ENCODE data around the gene NECTIN4.
A peak's percentile ranks its signal among the peaks of the same experiment; 100 is the strongest.

The NECTIN4 gene

DNA sequence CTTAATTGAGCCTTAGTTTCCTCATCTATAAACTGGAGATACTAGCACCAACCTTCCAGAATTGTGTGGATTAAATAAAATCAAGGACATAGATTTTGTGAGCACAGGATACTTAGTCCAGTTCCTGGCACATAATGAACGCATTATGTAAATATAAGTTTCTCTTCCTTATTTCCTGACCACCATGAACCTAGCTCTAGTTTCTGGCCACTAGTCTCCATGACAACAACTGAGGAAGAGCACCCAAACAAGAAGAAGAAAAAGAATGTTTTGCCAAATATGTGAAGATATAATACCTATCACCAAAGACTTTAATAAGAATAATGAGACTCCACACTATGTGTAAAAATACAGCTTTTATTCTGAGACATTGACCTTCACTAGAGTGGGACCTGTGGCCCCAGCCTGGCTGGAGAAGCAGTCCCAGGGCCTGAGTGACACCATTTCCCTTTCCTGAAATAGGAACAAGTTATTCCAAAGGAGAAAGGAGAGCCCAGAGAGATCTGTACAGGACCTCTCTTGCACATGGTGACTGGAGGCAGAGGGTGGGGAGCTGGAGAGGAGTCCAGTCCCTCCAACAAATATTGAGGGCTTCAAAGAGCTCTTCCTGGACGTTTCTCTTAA lies 42.6 kb downstream of the NECTIN4 start:
- TF ChIP-seq, protein P1, sequence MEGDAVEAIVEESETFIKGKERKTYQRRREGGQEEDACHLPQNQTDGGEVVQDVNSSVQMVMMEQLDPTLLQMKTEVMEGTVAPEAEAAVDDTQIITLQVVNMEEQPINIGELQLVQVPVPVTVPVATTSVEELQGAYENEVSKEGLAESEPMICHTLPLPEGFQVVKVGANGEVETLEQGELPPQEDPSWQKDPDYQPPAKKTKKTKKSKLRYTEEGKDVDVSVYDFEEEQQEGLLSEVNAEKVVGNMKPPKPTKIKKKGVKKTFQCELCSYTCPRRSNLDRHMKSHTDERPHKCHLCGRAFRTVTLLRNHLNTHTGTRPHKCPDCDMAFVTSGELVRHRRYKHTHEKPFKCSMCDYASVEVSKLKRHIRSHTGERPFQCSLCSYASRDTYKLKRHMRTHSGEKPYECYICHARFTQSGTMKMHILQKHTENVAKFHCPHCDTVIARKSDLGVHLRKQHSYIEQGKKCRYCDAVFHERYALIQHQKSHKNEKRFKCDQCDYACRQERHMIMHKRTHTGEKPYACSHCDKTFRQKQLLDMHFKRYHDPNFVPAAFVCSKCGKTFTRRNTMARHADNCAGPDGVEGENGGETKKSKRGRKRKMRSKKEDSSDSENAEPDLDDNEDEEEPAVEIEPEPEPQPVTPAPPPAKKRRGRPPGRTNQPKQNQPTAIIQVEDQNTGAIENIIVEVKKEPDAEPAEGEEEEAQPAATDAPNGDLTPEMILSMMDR (IDR thresholded peaks at IDR 0.05) = no peak
- no peak for TF ChIP-seq ZFX (IDR thresholded peaks at IDR 0.05; ENCODE audit: borderline replicate concordance)
- peak overlapping the region; percentile 95 for H3K27ac ChIP-seq

DNA sequence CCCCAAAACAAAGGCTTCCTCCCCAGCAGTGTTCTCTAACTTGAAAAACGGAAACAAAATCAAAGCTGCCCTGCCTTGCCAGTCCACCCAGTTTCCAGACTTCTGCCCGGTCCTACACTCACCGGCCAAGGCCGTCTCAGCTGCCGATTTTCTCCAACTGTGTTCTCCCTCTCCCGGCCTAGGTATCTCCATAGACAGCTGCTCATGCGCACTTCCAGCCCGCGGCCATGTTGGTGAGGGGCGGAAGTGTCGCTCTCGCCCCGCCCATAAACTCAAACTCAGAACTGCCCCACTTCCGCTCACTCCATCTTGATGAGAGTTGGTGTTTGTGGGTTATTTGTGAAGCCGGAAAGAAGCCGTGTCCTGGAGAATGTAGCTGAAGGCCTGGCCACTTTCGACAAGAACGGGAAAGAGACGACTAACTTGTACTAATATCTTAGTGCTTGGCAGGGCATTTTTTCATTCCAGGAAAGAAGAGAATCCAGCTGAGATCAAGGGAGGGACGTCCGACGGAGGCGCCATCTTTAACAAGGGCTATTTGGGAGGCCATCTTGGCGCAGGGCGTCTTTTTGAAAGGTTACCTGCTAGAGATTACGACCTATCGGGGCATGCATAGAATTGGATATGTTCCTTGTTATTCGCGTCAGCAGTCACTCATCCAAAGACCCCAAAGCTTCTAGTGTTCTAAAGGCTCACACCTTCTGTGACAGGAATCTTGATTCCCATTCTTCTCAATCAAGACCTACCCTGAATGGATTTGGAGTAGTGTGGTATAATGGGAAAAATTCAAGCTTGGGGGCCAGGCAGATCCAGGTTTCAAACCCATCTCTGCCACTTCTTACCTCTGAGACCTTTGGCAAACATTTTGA lies 43.4 kb downstream of the NECTIN4 start, which contains the start of gene USF1:
Gene USF1, minus strand, starts transcription at position 242 of the 869 bp plus-strand sequence. CDS start 2,702 bp downstream, outside the sequence.
- TF ChIP-seq, protein P1 (IDR thresholded peaks at IDR 0.05) = no peak
- TF ChIP-seq ZFX (IDR thresholded peaks at IDR 0.05; ENCODE audit: borderline replicate concordance) = no peak

DNA sequence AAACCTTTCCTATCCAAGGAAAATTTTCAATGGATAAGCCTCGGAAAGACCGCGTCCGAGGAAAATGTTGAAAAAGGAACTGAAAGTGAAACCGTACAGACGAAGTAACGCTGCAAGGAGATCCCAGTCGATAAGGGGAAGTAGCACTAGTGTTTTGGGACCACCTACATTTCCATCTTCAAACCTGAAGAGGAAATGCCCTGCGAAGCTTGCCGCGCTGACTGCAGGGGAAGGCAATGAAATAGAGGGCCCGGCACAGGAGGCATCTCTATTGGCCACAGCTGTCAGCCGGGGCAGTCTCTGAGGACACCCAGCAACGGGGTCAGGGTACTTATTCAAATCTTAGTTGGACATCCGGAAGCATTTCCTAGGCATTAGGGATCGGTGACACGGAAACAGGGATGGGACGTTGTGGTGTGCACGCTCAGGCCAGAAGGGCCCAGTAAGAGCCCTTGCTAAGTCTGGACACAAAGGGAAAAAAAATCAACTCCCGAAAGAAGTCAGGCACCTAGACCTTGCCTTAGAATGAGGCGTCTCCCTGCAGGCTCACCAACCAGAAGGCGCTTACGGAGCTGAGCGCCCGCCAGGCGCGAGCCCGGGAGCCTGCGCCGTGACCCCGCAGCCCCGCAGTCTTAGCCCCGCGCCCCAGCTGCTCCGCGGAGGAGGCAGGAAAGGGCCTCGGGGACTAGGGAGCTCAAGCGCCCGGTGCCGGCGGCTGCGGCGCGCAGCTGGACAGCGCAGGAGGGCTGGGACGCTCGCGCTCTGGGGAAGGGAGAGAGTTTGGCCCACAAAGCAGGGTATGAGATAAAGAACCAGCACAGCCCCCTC lies 44.2 kb downstream of the NECTIN4 start:
- TF ChIP-seq, protein P1 (IDR thresholded peaks at IDR 0.05) = peak; percentile 7; the same call in 1 of the 2 replicates
- TF ChIP-seq ZFX (IDR thresholded peaks at IDR 0.05; ENCODE audit: borderline replicate concordance) = no peak

More for the DNA sequence above, 43.4 kb downstream of the NECTIN4 start, which contains the start of gene USF1:
- H3K27ac ChIP-seq = peak within 1 kb of the TSS; percentile 95

DNA sequence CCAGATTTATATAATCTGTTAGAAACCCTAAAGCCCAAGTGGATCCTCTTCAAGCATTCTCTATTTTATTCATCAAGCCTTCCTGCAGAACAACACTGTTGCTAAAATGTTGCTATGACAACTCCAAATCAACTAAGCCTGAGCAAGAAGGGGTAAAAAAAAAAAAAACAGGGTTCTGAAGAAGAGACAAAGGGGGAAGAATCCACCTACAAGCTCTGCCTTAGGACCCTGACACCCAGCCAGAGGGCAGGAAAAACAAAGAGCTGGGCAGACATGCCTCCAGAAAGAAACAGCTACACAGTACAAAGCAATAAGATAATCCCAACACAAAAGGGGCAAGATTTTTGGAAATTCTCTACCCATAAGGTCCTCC lies 44.8 kb downstream of the NECTIN4 start:
- H3K27ac ChIP-seq = peak overlapping the region; percentile 95
- TF ChIP-seq, protein P1 (IDR thresholded peaks at IDR 0.05) = no peak

More for the DNA sequence above, 44.2 kb downstream of the NECTIN4 start:
- peak overlapping the region; percentile 95 for H3K27ac ChIP-seq

DNA sequence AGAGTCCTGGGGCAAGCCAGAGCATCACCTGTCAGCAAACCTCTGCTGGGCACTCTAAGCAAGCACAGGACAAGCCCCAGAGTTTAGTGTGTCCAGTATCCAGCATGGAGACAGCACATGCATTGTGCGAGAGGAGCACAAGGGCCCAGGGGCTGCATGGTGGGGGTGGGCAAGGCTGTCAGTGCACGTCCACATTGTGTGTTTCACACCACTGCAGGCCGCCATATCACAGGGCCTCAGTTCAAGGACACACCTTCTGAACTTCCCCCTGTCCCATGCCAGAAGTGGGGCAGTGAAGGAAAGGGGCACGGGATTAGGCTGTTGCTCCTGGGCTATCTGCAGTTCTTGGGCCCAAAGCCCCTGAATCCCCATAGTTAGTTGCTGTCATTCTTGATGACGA lies 49.8 kb downstream of the NECTIN4 start:
- peak overlapping the region; percentile 85 for H3K27ac ChIP-seq
- TF ChIP-seq ZFX (IDR thresholded peaks at IDR 0.05; ENCODE audit: borderline replicate concordance) = no peak
- TF ChIP-seq, protein P1 (IDR thresholded peaks at IDR 0.05) = no peak

DNA sequence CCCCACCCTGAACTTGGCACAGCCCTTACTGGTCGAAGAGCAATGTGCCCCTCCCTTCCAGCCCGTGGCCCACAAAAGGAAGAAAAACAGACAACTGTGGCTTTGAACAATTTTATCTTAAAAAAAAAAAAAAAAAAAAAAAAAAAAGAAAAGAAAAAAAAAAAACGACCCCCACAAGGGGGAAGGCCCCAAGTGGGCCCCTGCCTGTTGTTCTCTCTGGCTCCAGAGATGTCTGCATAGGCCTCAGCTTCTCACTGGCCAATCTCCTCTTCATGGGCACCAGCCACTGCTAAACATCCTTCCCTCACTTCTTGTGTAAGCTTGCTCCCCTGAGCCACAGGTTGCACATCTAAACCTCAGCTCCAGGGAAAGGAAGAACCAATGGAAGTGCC lies 50.2 kb downstream of the NECTIN4 start:
- peak overlapping the region; percentile 85 for H3K27ac ChIP-seq
- TF ChIP-seq, protein P1 (IDR thresholded peaks at IDR 0.05) = no peak
- TF ChIP-seq ZFX (IDR thresholded peaks at IDR 0.05; ENCODE audit: borderline replicate concordance) = no peak
